ENCODE data around the gene PHRF1.

PHRF1 gene

DNA sequence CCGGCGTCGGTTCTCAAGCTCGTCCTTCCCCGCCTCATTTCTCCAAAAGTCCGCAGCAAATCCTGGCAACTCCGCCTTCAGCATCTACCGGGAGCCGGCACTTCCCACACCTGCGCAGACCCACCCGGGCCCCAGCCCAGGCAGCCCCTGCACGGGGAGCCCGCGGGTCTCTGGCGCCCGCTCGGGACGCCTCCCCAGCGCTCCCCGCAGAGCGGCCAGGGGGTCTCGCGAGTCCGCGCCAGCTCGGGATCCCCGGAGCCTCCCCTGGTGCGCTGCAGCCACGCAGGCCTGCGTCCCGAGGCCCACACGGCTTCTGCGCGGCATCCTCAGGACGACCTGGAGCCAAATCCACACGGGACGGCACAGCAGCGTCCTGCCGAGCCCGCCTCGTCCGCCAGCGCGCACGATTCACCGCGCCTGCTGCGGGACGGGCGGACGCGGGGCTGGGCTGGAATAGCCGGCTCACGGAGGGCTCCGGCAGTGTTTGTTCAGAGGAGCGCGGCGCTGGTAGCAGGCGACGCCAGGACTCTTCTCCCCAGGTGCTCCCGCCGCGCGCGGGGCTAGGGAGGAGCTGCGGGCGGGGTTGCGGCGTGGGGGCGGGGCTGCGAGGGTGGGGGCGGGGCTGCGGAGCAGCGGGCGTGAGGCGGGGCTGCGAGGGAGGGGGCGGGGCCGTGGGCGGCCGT lies 816 bp upstream of the PHRF1 start:
- ATAC-seq, result peak; percentile 33 to 42

DNA sequence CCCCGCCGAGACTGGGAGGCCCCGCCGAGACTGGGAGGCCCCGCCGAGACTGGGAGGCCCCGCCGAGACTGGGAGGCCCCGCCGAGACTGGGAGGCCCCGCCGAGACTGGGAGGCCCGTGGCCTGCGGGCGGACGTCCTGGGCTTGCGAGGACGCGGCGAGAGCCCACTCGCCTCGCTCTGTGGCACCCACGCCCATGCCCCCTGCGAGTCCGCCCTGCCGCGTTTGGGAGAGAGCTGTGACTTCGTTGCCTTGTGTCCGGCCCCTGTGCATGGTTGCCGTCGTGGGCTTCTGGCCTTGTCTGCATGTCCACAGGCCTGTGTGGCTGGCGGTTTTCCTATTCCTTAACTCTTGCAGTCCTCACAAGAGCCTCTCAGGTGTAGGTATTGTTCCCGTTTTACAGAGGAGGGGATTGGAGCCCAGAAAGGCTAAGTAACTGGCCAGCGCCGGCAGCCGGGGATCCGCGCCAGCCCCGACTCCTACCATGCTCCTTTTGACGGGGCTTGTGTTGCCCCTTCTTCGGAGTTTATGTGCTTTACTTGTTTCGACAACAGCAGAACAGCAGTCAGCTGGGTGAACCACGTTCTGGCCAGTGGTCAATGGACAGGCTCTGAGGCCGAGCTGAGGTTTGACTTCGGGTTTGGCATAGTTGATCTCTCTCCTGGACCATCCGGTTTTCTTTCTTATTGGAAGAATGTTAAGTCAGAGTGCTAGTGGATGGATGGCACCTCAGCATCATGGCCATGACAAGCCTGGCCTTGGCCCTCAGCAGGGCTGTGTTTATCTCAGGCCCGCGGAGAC lies 741 bp downstream of the PHRF1 start:
- ATAC-seq, result no peak

- no peak for ATAC-seq
These were observed 1.3 kb downstream of the PHRF1 start for GRCh38 chr11:577611-577894.

- no peak for ATAC-seq
These were observed 2.2 kb downstream of the PHRF1 start for GRCh38 chr11:578276-579035.

GRCh38 chr11:579830-580601 lies 3.7 kb downstream of the PHRF1 start:
- ATAC-seq, result no peak

DNA sequence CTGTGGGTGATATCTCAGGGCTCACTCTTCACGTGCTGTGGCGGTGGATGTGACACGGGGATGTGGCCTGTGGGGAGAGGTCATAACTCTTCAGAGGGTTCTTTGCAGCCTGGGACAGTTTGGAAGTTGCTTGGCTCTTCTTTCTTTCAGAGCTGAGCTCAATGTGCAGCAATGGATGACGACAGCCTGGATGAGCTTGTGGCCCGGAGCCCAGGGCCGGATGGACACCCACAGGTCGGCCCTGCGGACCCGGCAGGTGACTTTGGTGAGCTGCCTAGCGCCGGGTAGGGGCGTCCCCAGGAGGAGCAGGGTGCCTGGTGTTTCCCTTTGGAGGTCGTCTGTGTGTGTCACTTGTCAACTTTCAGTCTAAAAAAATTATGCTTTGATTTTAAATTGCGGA lies 5.1 kb downstream of the PHRF1 start:
- no peak for ATAC-seq

DNA sequence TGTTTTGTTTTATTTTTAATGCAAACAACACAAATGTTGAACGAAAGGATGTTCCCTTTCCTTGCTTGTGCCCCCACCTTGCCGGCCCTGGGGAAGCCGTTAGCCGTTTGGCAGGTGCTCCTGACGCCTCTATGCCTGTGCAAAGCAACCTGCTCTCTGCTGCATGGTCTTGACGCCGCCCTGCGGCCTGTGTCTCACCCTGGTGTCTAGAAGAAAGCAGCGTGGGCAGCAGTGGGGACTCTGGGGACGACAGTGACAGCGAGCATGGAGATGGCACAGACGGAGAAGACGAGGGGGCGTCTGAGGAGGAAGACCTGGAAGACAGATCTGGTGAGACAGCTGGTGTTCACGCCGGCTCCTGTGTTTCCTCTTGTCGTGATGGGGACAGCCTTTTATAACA lies 5.5 kb downstream of the PHRF1 start:
- ATAC-seq, result no peak

GRCh38 chr11:584287-584686 lies 8.0 kb downstream of the PHRF1 start:
- no peak for ATAC-seq

- no peak for ATAC-seq
These were observed 10.4 kb downstream of the PHRF1 start for GRCh38 chr11:586376-587316.

DNA sequence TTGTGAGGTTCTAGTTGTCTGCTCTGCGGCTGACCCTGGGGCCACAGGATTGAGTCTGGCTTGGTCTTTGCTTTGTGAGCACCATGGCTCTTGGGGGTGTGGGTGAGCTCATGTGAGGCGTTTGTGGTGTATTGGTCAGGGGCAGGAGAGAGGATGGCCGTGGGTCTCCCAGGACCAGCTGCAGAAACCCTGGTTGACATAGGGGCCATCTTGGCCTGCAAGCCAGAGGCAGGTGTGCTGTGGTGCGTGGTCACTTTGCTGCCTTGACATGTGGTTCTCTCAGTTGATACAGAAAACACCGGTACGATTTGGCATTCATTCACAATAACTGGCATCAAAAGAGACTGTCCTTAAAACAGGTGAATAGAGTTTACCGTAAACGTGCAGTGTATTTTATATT lies 11.3 kb downstream of the PHRF1 start:
- ATAC-seq, result peak; percentile 1 to 6

DNA sequence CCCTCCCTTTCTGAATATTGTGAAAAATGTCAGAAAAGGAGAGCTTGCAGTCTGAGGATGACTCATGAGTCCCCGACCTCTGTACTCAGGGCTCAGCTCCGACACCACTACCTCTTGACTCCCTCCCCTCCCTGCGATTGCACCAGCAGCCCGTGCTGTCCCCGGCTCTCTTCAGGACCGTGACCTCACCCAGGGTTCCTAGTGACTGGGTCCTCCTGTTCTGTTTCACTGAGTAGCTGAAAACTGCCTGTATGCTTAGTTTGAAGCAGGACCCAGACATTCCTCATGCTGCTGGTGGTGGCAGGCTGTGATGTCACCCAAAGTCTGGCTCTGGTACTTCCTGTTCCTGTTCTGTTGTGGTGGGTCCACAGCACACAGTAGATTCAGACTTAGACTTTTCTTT lies 11.7 kb downstream of the PHRF1 start:
- peak; percentile 99 for ATAC-seq

DNA sequence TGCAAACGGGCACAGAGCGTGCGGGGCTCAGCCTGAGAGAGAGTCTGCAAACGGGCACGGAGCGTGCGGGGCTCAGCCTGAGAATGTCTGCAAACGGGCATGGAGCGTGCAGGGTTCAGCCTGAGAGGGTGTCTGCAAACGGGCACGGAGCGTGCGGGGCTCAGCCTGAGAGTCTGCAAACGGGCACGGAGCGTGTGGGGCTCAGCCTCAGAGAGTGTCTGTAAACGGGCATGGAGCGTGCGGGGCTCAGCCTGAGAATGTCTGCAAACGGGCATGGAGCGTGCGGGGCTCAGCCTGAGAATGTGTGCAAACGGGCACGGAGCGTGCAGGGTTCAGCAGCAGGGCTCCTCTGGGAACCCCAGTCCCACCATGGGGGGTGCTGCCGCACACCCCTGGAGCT lies 13.5 kb downstream of the PHRF1 start:
- ATAC-seq, result no peak

- no peak for ATAC-seq
These were observed 14.7 kb downstream of the PHRF1 start for GRCh38 chr11:590997-591396.

GRCh38 chr11:592501-592900 lies 16.2 kb downstream of the PHRF1 start:
- ATAC-seq, result no peak

GRCh38 chr11:592918-593317 lies 16.6 kb downstream of the PHRF1 start:
- no peak for ATAC-seq

- no peak for ATAC-seq
These were observed 17.1 kb downstream of the PHRF1 start for GRCh38 chr11:593347-593746.

GRCh38 chr11:595400-595799 lies 19.1 kb downstream of the PHRF1 start:
- ATAC-seq, result no peak

DNA sequence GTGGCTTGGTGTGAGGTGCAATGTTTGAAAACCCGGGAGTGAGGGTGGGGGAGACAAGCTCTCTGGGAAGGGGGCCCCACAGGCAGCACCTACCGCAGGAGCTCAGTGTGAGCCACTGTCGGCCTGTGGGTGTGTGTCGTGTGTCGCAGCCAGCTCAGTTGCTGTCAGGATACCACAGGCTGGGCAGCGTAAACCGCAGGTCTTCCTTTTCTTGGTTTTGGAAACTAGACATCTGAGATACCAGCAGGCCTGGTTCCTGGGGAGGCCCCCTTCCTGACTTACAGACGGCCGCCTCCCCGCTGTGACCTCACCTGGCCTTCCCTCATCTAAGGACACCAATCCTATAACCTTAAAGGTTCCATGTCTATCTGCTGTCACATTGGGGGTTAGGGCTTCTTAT lies 20.1 kb downstream of the PHRF1 start:
- no peak for ATAC-seq

GRCh38 chr11:597166-597725 lies 21.0 kb downstream of the PHRF1 start:
- ATAC-seq, result no peak

- no peak for ATAC-seq
These were observed 21.9 kb downstream of the PHRF1 start for GRCh38 chr11:598005-598680.
